Measurements from ENCODE around the gene CA12. TPM values are rescaled to one million over a fixed set of nuclear protein-coding genes. Genes with fewer than 3 reads are reported as not detected.

CA12 gene
- total and polyA plus RNA-seq, 2 of the 8 experiments (the other 6 are each of a cell fraction or from before 2014, with no cell fraction given), result 4.7 to 4.9 TPM

DNA sequence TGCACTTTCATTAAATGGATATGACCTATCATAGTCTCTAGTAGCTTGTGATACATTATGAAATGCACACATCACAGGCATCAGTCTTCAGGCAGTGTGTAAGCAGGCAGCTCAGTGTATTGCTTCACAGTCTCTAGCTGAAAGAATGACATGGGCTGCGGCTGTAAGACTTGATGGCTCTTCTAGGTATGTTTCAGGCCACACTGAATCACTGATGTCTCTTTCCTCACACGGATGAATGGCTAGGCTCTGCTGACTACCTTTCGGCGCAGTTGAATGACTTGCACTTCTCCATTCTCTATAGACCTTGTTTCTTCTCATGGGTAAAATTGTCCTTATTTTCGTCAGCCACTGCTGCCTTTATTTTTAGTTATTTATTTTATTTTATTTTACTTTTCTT, 88.9 kb downstream of the CA12 start:
- DNase-seq (ENCODE audit: low read depth in 1 of 2, low spot score in 2 of 2) (no peak), FAIRE-seq (no peak)
- no peaks in the 10 kb centered on the region for H3K23me2 ChIP-seq (ENCODE audit: low read depth, low read length)
- no peak overlapping the region for H4K91ac ChIP-seq (replicated peaks; ENCODE audit: insufficient read length, low read length)
- 94% methylated on average over 5 of the region's 5 CpGs; no CpG with 5 or more reads in 1 of the 2 experiments for WGBS, 2 experiments (ENCODE audit: extremely low coverage in 1 of 2, insufficient coverage in 1 of 2, insufficient read length in 1 of 2, insufficient replicate concordance in 2 of 2, low coverage in 1 of 2, low lambda C conversion rate in 2 of 2, missing lambda C conversion rate in 1 of 2)
- H3K36me3 ChIP-seq (ENCODE audit: control insufficient read depth in 2 of 4, insufficient read depth in 4 of 4, low read length in 3 of 4), result no peaks in the 10 kb centered on the region; a peak in 1 of 8 replicates
- CTCF ChIA-PET (ENCODE audit: partially characterized antibody), result interaction anchor here (0.6 to 6.5 kb wide), 4 partner anchors 9 to 265 kb away, joined by 3 to 25 read pairs (median 8); no protein-coding TSS in a partner anchor
- no peak overlapping the region for H3K23ac ChIP-seq (ENCODE audit: insufficient read length)
- no peaks in the 10 kb centered on the region for H3K27me3 ChIP-seq (replicated peaks in 1 of 4; ENCODE audit: control insufficient read depth in 3 of 4, extremely low read depth in 1 of 4, insufficient read depth in 3 of 4, low read length in 3 of 4)
- no peaks in the 10 kb centered on the region for H3K79me1 ChIP-seq (ENCODE audit: low read depth, low read length)
- no peak overlapping the region for H3K27ac ChIP-seq (ENCODE audit: low read depth, low read length)
- H3K56ac ChIP-seq (replicated peaks; ENCODE audit: insufficient read length, low read depth, low read length), result no peak overlapping the region
- H2BK5ac ChIP-seq (ENCODE audit: low read depth, low read length), result no peak overlapping the region
- no peak overlapping the region for H3K14ac ChIP-seq (ENCODE audit: insufficient read length)
- H3K9ac ChIP-seq (replicated peaks in 1 of 4; ENCODE audit: extremely low read depth in 1 of 4, low read depth in 3 of 4, low read length in 3 of 4), result no peak overlapping the region; a peak in 1 of 7 replicates
- H3K4me1 ChIP-seq (replicated peaks in 1 of 4; ENCODE audit: control insufficient read depth in 3 of 4, insufficient read depth in 4 of 4, low read length in 3 of 4), result no peaks in the 10 kb centered on the region
- no peak overlapping the region for H3K4ac ChIP-seq (replicated peaks; ENCODE audit: insufficient read length, low read depth, low read length)
- H2BK12ac ChIP-seq (ENCODE audit: low read depth, low read length), result no peak overlapping the region
- H3K79me2 ChIP-seq (ENCODE audit: control insufficient read depth in 1 of 2, insufficient read depth in 2 of 2, low read length in 2 of 2), result no peaks in the 10 kb centered on the region
- no peak overlapping the region for H2BK20ac ChIP-seq (ENCODE audit: low read length)
- peaks cover 0 to 3% of the 10 kb centered on the region in 2 experiments for H4K20me1 ChIP-seq (replicated peaks in 1 of 2; ENCODE audit: control insufficient read depth in 1 of 2, insufficient read depth in 2 of 2, low read length in 2 of 2)
- POLR2A ChIA-PET (ENCODE audit: partially characterized antibody), result interaction anchor here (0.6 to 1.4 kb wide), 3 partner anchors 16 to 168 kb away, joined by 3 to 5 read pairs (median 3); no protein-coding TSS in a partner anchor
- no peak overlapping the region for H3K4me2 ChIP-seq (ENCODE audit: insufficient read depth in 1 of 2, low read depth in 2 of 2, low read length in 2 of 2)
- H3K18ac ChIP-seq (ENCODE audit: extremely low read depth, low read length), result no peak overlapping the region
- no peak overlapping the region for H2BK120ac ChIP-seq (replicated peaks; ENCODE audit: low read depth, low read length)
- H2AK5ac ChIP-seq (ENCODE audit: low read depth, low read length), result no peak overlapping the region
- no peak overlapping the region for H2BK15ac ChIP-seq (ENCODE audit: low read length)
- H3K4me3 ChIP-seq (ENCODE audit: extremely low read depth in 1 of 4, insufficient read depth in 2 of 4, low read depth in 3 of 4, low read length in 4 of 4), result no peak overlapping the region
- no peak overlapping the region for H4K8ac ChIP-seq (ENCODE audit: extremely low read depth, insufficient read depth, low read length)
- H4K5ac ChIP-seq (ENCODE audit: insufficient read length, low read depth, low read length), result no peak overlapping the region
- no peaks in the 10 kb centered on the region for H3K9me3 ChIP-seq (ENCODE audit: insufficient read depth in 2 of 2, low read depth in 1 of 2, low read length in 1 of 2)
- no peak overlapping the region for H2AFZ ChIP-seq (ENCODE audit: low read length)
- TF ChIP-seq YY1 (IDR thresholded peaks at IDR 0.05; ENCODE audit: low read depth, low read length), result no peak
- no peak for TF ChIP-seq GABPA (IDR thresholded peaks at IDR 0.05; ENCODE audit: borderline replicate concordance, insufficient read depth, low read length)
- TF ChIP-seq RNF2 (IDR thresholded peaks at IDR 0.05; ENCODE audit: borderline replicate concordance, low read depth, low read length, missing control alignments, poor library complexity, severe bottlenecking), result no peak
- TF ChIP-seq SIN3A (conservative IDR thresholded peaks at IDR 0.05 in 1 of 2, IDR thresholded peaks at IDR 0.05 in 1 of 2; ENCODE audit: low read depth in 1 of 2, low read length in 2 of 2), result no peak
- no peak for TF ChIP-seq ATF2 (IDR thresholded peaks at IDR 0.05; ENCODE audit: low read length)
- TF ChIP-seq CTBP2 (IDR thresholded peaks at IDR 0.05; ENCODE audit: borderline replicate concordance, insufficient read depth, insufficient read length, low read length), result no peak
- TF ChIP-seq BRCA1 (IDR thresholded peaks at IDR 0.05; ENCODE audit: low read depth, low read length), result no peak
- no peak for TF ChIP-seq MAFK (IDR thresholded peaks at IDR 0.05; ENCODE audit: low read depth, low read length)
- TF ChIP-seq SIRT6 (IDR thresholded peaks at IDR 0.05; ENCODE audit: low read length), result no peak
- no peak for TF ChIP-seq CBX8 (IDR thresholded peaks at IDR 0.05; ENCODE audit: borderline replicate concordance, low read depth, low read length)
- TF ChIP-seq BCL11A (IDR thresholded peaks at IDR 0.05; ENCODE audit: low read depth in 2 of 2, low read length in 2 of 2), result no peak
- TF ChIP-seq KDM4A (IDR thresholded peaks at IDR 0.05; ENCODE audit: low read depth, low read length, severe bottlenecking), result no peak
